HepG2 (cell line): ENCODE data around the gene MFSD11. TPM values are rescaled to one million over a fixed set of nuclear protein-coding genes. Genes with fewer than 3 reads are reported as not detected.
A peak's percentile ranks its signal among the peaks of the same experiment; 100 is the strongest.

ENCODE experiments used
- ATF3 ChIP-seq: sonication (generic); formaldehyde crosslinking; IDR thresholded peaks from 2 replicates; pipeline ENCODE4 v1.4.0; 2020; ENCODE audit warnings: missing genetic modification reagents
- DDIT3 ChIP-seq: sonication (generic); formaldehyde crosslinking; IDR thresholded peaks from 2 replicates; pipeline ENCODE4 v1.4.0; 2020; ENCODE audit warnings: mild to moderate bottlenecking, missing genetic modification reagents
- E2F2 ChIP-seq: sonication (generic); formaldehyde crosslinking; IDR thresholded peaks from 2 replicates; pipeline ENCODE4 v1.4.0; 2020; ENCODE audit warnings: missing genetic modification reagents, borderline replicate concordance
- EED ChIP-seq: sonication (generic); formaldehyde crosslinking; IDR thresholded peaks from 2 replicates; pipeline ENCODE4 v1.5.0; 2020; ENCODE audit warnings: mild to moderate bottlenecking, missing genetic modification reagents
- HOXA7 ChIP-seq: sonication (generic); formaldehyde crosslinking; IDR thresholded peaks from 2 replicates; pipeline ENCODE4 v1.8.1; 2022; ENCODE audit warnings: mild to moderate bottlenecking, missing genetic modification reagents, moderate library complexity
- IRF2 ChIP-seq: IDR thresholded peaks from 2 replicates; pipeline ENCODE4 v1.6.1; 2018; ENCODE audit warnings: missing genetic modification reagents, missing compliant biosample characterization
- KLF6 ChIP-seq: IDR thresholded peaks from 2 replicates; pipeline ENCODE4 v1.8.0; 2016; ENCODE audit warnings: missing biosample characterization, missing genetic modification reagents
- MIXL1 ChIP-seq: IDR thresholded peaks from 2 replicates; pipeline ENCODE4 v1.6.1; 2016
- MXI1 ChIP-seq: IDR thresholded peaks from 3 replicates; pipeline ENCODE4 v1.6.1; 2012; ENCODE audit warnings: low read depth, low read length, inconsistent platforms, borderline replicate concordance
- NBN ChIP-seq: fragments of 450-650 bp; conservative IDR thresholded peaks from 2 replicates; pipeline ENCODE4 v1.6.1; 2017
- NR2F1 ChIP-seq, 2 experiments: fragments of 450-650 bp in 1 of 2; formaldehyde crosslinking in 1 of 2; IDR thresholded peaks; 2 replicates each; pipeline versions ENCODE4 v1.5.0 to v1.6.1; 2016 to 2020; ENCODE audit warnings: mild to moderate bottlenecking in 1 of 2, missing compliant biosample characterization in 1 of 2, missing genetic modification reagents in 1 of 2, moderate library complexity in 1 of 2
- PRDM4 ChIP-seq: sonication (generic); formaldehyde crosslinking; IDR thresholded peaks from 2 replicates; pipeline ENCODE4 v1.9.0; 2021; ENCODE audit warnings: missing genetic modification reagents, borderline replicate concordance
- PTBP1 ChIP-seq: fragments of 200-400 bp; formaldehyde crosslinking; IDR thresholded peaks from 2 replicates; pipeline ENCODE4 v1.6.1; 2018; ENCODE audit warnings: low read length, low read depth; ENCODE audit not compliant: poor library complexity, severe bottlenecking
- RBM39 ChIP-seq: fragments of 200-400 bp; formaldehyde crosslinking; IDR thresholded peaks from one replicate; pipeline ENCODE4 v1.6.1; 2018; ENCODE audit warnings: antibody characterized with exemption, mild to moderate bottlenecking, low read depth, low read length; ENCODE audit not compliant: poor library complexity, severe bottlenecking
- SMARCC2 ChIP-seq: fragments of 450-650 bp; IDR thresholded peaks from 2 replicates; pipeline ENCODE4 v1.6.1; 2017; ENCODE audit warnings: antibody characterized with exemption, mild to moderate bottlenecking
- TAF15 ChIP-seq: fragments of 200-400 bp; formaldehyde crosslinking; IDR thresholded peaks from one replicate; pipeline ENCODE4 v1.6.1; 2018; ENCODE audit warnings: mild to moderate bottlenecking, low read depth, low read length; ENCODE audit not compliant: poor library complexity, severe bottlenecking
- WIZ ChIP-seq: sonication (generic); formaldehyde crosslinking; IDR thresholded peaks from 2 replicates; pipeline ENCODE4 v1.5.1; 2020; ENCODE audit warnings: mild to moderate bottlenecking, missing genetic modification reagents
- ZBTB20 ChIP-seq: sonication (generic); formaldehyde crosslinking; IDR thresholded peaks from 2 replicates; pipeline ENCODE4 v1.8.1; 2023; ENCODE audit warnings: missing genetic modification reagents, low read depth, mild to moderate bottlenecking, borderline replicate concordance
- ZKSCAN8 ChIP-seq: IDR thresholded peaks from 2 replicates; pipeline ENCODE4 v1.6.1; 2016; ENCODE audit warnings: borderline replicate concordance, missing genetic modification reagents, missing compliant biosample characterization
- ZNF138 ChIP-seq: sonication (generic); formaldehyde crosslinking; IDR thresholded peaks from 2 replicates; pipeline ENCODE4 v1.5.0; 2020; ENCODE audit warnings: mild to moderate bottlenecking, low read depth, missing genetic modification reagents
- ZNF253 ChIP-seq: sonication (generic); formaldehyde crosslinking; IDR thresholded peaks from 2 replicates; pipeline ENCODE4 v1.8.0; 2022; ENCODE audit warnings: mild to moderate bottlenecking, missing genetic modification reagents, borderline replicate concordance
- ZNF34 ChIP-seq: sonication (generic); formaldehyde crosslinking; IDR thresholded peaks from 2 replicates; pipeline ENCODE4 v1.4.0; 2020; ENCODE audit warnings: mild to moderate bottlenecking, missing genetic modification reagents, borderline replicate concordance
- ZNF501 ChIP-seq: sonication (generic); formaldehyde crosslinking; IDR thresholded peaks from 2 replicates; pipeline ENCODE4 v1.5.1; 2020; ENCODE audit warnings: mild to moderate bottlenecking, moderate library complexity, missing genetic modification reagents
- ZNF709 ChIP-seq: sonication (generic); formaldehyde crosslinking; IDR thresholded peaks from 2 replicates; pipeline ENCODE4 v1.5.0; 2020; ENCODE audit warnings: mild to moderate bottlenecking, missing genetic modification reagents
- ZNF792 ChIP-seq: IDR thresholded peaks from 2 replicates; pipeline ENCODE4 v1.6.1; 2016
- ZNF816 ChIP-seq: sonication (generic); formaldehyde crosslinking; IDR thresholded peaks from 2 replicates; pipeline ENCODE4 v1.8.0; 2022; ENCODE audit warnings: missing genetic modification reagents, mild to moderate bottlenecking, borderline replicate concordance
- ZSCAN30 ChIP-seq: sonication (generic); formaldehyde crosslinking; IDR thresholded peaks from 2 replicates; pipeline ENCODE4 v1.5.0; 2020; ENCODE audit warnings: mild to moderate bottlenecking, missing genetic modification reagents
- polyA plus RNA-seq, 8 experiments: library from polyadenylated mRNA; depleted of rRNA in 3 of 8; stranded (reverse) in 7 of 8; unstranded in 1 of 8; fragments of >200 nt; fragmentation: Illumina TruSeq in 4 of 8; extraction: Trizol in 4 of 8; gene quantifications; 2 replicates each; pipeline versions ENCODE4 v1.2.1 to v1.2.3, GENCODE V29; 2011 to 2016; ENCODE audit warnings: low read depth in 4 of 8, missing spikeins in 1 of 8, mixed read lengths in 1 of 8; ENCODE audit not compliant: insufficient read depth in 1 of 8
- total RNA-seq, 5 experiments: library from RNA; depleted of rRNA; stranded (reverse); fragments of >200 nt; fragmentation: Illumina TruSeq; extraction: Trizol; gene quantifications; 2 replicates each; pipeline ENCODE4 v1.2.3, GENCODE V29; 2016; ENCODE audit warnings: low read depth in 1 of 5

MFSD11 gene
- total and polyA plus RNA-seq, 2 of the 13 experiments (the other 11 are each of a cell fraction or from before 2014, with no cell fraction given) = 26.1 to 36.3 TPM

- TF ChIP-seq NR2F1 (CRISPR knock-in tag; IDR thresholded peaks at IDR 0.05) = peak; percentile 23 to 42; a peak in 2 of 4 replicates
- peak; percentile 91; the same call in 1 of the 2 replicates for TF ChIP-seq ZNF253 (CRISPR knock-in tag)
- TF ChIP-seq TAF15 = no peak
- peak; percentile 90 for TF ChIP-seq ZNF501 (CRISPR knock-in tag)
- no peak for TF ChIP-seq NBN
- no peak for TF ChIP-seq ZSCAN30 (CRISPR knock-in tag)
- peak; percentile 95; the same call in 1 of the 2 replicates for TF ChIP-seq EED
- no peak for TF ChIP-seq SMARCC2
- TF ChIP-seq PRDM4 (CRISPR knock-in tag) = 0 out of 2 replicates have a peak, but pooled peaks have one; percentile 54
- peak; percentile 82; the same call in 2 of the 3 replicates for TF ChIP-seq MXI1
- no peak; the same call in none of the 2 replicates for TF ChIP-seq ZNF792 (CRISPR knock-in tag)
- peak; percentile 92 for TF ChIP-seq DDIT3 (CRISPR knock-in tag)
- TF ChIP-seq KLF6 (CRISPR knock-in tag) = peak; percentile 99
- peak; percentile 96 for TF ChIP-seq E2F2 (CRISPR knock-in tag)
- no peak for TF ChIP-seq ZNF34 (CRISPR knock-in tag)
- TF ChIP-seq RBM39 = peak; percentile 100
- peak; percentile 47; the same call in 1 of the 2 replicates for TF ChIP-seq ZKSCAN8
- no peak for TF ChIP-seq ATF3 (CRISPR knock-in tag)
- peak; percentile 92 for TF ChIP-seq MIXL1
- peak; percentile 79; the same call in 1 of the 2 replicates for TF ChIP-seq ZNF709 (CRISPR knock-in tag)
- TF ChIP-seq ZNF816 = peak; percentile 86; the same call in 1 of the 2 replicates
- peak; percentile 99 for TF ChIP-seq ZNF138 (CRISPR knock-in tag)
- TF ChIP-seq ZBTB20 (CRISPR knock-in tag) = peak; percentile 66
- TF ChIP-seq HOXA7 (CRISPR knock-in tag) = peak; percentile 49; the same call in 1 of the 2 replicates
- no peak for TF ChIP-seq PTBP1
- TF ChIP-seq WIZ (CRISPR knock-in tag) = no peak
- TF ChIP-seq IRF2 (CRISPR knock-in tag) = peak; percentile 93
Observed at GRCh38 chr17:76737082-76737675, 740 bp upstream of the MFSD11 start, which contains the start of gene SRSF2 (continued).
